HFFc6 (cell line): ENCODE data around the gene ATP8B1. TPM values are rescaled to one million over a fixed set of nuclear protein-coding genes. Genes with fewer than 3 reads are reported as not detected.

Experiments used
- DNase-seq: peaks from one replicate; pipeline ENCODE4 v3.0.0-alpha.2; 2018
- H3K27ac Mint-ChIP-seq: 2 replicates; pipeline ENCODE4 v1.8.0; 2020; ENCODE audit warnings: mild to moderate bottlenecking, mixed read lengths
- H3K27me3 Mint-ChIP-seq: 2 replicates; pipeline ENCODE4 v1.8.0; 2021; ENCODE audit warnings: mild to moderate bottlenecking, moderate library complexity, mixed read lengths; ENCODE audit not compliant: insufficient read depth
- H3K36me3 Mint-ChIP-seq: 2 replicates; pipeline ENCODE4 v1.8.0; 2021; ENCODE audit warnings: low read depth, mixed read lengths
- H3K4me1 Mint-ChIP-seq: 2 replicates; pipeline ENCODE4 v1.8.0; 2020; ENCODE audit warnings: low read depth, mixed read lengths
- H3K4me3 Mint-ChIP-seq: 2 replicates; pipeline ENCODE4 v1.8.0; 2020; ENCODE audit warnings: mild to moderate bottlenecking, moderate library complexity, mixed read lengths
- H3K9me3 Mint-ChIP-seq: 2 replicates; pipeline ENCODE4 v1.8.0; 2020; ENCODE audit warnings: mild to moderate bottlenecking, mixed read lengths
- total RNA-seq, 6 experiments: library from RNA; stranded (reverse); fragmentation: NEBNext Ultra II Directional; extraction: Animal tissue kit (Norgen Biotek cat#: 25700); gene quantifications; 2 replicates in 1 of 6; 3 replicates in 5 of 6; pipeline ENCODE4 v1.2.3, GENCODE V29; 2021
- TF ChIP-seq, protein P1 (sequence below): fragments of 200-600 bp; sonication (generic); IDR thresholded peaks from 2 replicates; pipeline ENCODE4 v1.5.0; 2021; ENCODE audit warnings: antibody characterized with exemption, mild to moderate bottlenecking

Gene ATP8B1
- total RNA-seq, 6 experiments from 2014 or later: 78.8 to 115 (median 94.6) TPM

DNA sequence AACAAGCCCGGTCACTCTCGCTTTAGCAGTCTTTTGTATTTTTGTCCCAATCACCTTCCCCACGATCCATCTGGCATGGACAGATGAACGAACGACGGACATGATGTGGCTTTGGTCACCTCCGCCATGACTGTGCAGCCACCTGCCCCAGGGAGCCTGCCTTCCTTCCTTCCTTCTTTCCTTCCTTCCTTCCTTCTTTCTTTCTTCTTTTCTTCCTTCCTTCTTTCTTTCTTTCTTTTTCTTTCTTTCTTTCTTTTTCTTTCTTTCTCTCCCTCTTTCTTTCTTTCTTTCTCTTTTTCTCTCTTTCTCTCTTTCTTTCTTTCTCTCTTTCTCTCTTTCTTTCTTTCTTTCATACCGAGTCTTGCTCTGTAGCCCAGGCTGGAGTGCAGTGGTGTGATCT is 39.0 kb downstream of the ATP8B1 start:
- H3K4me1 Mint-ChIP-seq: peaks cover 60% of the 10 kb centered on the region
- H3K27me3 Mint-ChIP-seq: no peaks in the 10 kb centered on the region; the same call in 1 of the 2 replicates
- peak overlapping the region; percentile 28; the same call in 1 of the 2 replicates for H3K4me3 Mint-ChIP-seq
- TF ChIP-seq, protein P1, sequence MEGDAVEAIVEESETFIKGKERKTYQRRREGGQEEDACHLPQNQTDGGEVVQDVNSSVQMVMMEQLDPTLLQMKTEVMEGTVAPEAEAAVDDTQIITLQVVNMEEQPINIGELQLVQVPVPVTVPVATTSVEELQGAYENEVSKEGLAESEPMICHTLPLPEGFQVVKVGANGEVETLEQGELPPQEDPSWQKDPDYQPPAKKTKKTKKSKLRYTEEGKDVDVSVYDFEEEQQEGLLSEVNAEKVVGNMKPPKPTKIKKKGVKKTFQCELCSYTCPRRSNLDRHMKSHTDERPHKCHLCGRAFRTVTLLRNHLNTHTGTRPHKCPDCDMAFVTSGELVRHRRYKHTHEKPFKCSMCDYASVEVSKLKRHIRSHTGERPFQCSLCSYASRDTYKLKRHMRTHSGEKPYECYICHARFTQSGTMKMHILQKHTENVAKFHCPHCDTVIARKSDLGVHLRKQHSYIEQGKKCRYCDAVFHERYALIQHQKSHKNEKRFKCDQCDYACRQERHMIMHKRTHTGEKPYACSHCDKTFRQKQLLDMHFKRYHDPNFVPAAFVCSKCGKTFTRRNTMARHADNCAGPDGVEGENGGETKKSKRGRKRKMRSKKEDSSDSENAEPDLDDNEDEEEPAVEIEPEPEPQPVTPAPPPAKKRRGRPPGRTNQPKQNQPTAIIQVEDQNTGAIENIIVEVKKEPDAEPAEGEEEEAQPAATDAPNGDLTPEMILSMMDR: no peak
- peaks cover 39% of the 10 kb centered on the region for H3K36me3 Mint-ChIP-seq
- no peaks in the 10 kb centered on the region for H3K9me3 Mint-ChIP-seq
- no peak for DNase-seq
- H3K27ac Mint-ChIP-seq: peak overlapping the region; percentile 40; the same call in 1 of the 2 replicates

DNA sequence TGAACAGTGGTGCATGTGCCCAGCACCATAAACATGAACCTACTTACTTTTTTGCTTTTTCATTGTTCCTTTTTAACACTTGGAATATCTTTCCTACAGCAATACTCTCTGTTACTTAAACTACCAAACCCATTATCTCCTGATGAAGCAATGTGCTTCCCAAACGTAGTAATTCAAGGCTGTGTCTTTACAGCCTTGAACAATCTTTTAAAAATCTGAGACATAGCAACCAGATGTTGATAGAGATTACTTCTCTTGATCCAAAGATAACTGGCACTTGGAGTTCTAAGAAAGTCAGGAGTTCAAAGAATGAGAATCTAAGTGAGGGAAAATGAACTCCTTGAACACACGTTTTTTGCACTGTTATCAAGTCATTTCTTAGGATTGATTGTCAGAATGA is 40.4 kb downstream of the ATP8B1 start:
- TF ChIP-seq, protein P1: no peak
- no peak overlapping the region for H3K4me3 Mint-ChIP-seq
- no peaks in the 10 kb centered on the region for H3K9me3 Mint-ChIP-seq
- H3K27ac Mint-ChIP-seq: 0 out of 2 replicates have a peak overlapping the region, but pooled peaks have one; percentile 26
- peaks cover 42% of the 10 kb centered on the region for H3K36me3 Mint-ChIP-seq
- no peak for DNase-seq
- peaks cover 46% of the 10 kb centered on the region for H3K4me1 Mint-ChIP-seq
- no peaks in the 10 kb centered on the region; the same call in 1 of the 2 replicates for H3K27me3 Mint-ChIP-seq

DNA sequence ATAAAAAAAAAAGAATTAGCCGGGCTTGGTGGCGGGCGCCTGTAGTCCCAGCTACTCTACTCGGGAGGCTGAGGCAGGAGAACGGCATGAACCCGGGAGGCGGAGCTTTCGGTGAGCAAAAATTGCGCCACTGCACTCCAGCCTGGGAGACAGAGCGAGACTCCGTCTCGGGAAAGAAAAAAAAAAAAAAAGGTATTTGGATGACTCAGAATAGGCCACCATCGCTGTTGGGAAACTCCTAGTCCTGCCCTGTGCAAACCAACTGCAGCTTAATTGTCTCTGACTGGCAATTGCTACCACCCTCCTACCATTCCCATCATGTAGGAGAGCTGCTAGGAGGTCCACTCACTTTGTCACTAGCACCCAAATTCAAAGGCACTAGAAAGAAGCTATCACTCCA is 43.5 kb downstream of the ATP8B1 start:
- peaks cover 43% of the 10 kb centered on the region for H3K4me1 Mint-ChIP-seq
- H3K9me3 Mint-ChIP-seq: no peaks in the 10 kb centered on the region
- no peak for DNase-seq
- TF ChIP-seq, protein P1: no peak
- H3K27me3 Mint-ChIP-seq: no peaks in the 10 kb centered on the region; the same call in 1 of the 2 replicates
- no peak overlapping the region for H3K27ac Mint-ChIP-seq
- H3K4me3 Mint-ChIP-seq: no peak overlapping the region
- H3K36me3 Mint-ChIP-seq: peaks cover 43% of the 10 kb centered on the region

- TF ChIP-seq, protein P1: no peak
- H3K9me3 Mint-ChIP-seq: no peaks in the 10 kb centered on the region
Observed at GRCh38 chr18:57755473-57756067, 47.5 kb downstream of the ATP8B1 start.

GRCh38 chr18:57754577-57755338 is 48.4 kb downstream of the ATP8B1 start:
- Mint-ChIP-seq H3K4me1 (peaks cover 32% of the 10 kb centered on the region), H3K27me3 (no peaks in the 10 kb centered on the region), H3K9me3 (no peaks in the 10 kb centered on the region), H3K36me3 (peaks cover 33% of the 10 kb centered on the region), H3K4me3 (no peak overlapping the region), H3K27ac (no peak overlapping the region)
- no peak for DNase-seq
- TF ChIP-seq, protein P1: no peak

More at GRCh38 chr18:57755473-57756067, 47.5 kb downstream of the ATP8B1 start:
- Mint-ChIP-seq H3K4me3 (no peak overlapping the region), H3K36me3 (peaks cover 40% of the 10 kb centered on the region), H3K27ac (no peak overlapping the region), H3K4me1 (peaks cover 37% of the 10 kb centered on the region), H3K27me3 (no peaks in the 10 kb centered on the region)
- no peak for DNase-seq
